Suprapubic skin (tissue), 3 donors: ENCODE measurements around the gene MAPRE2.

ENCODE experiments used
- CTCF ChIP-seq, 2 donors: fragments of 200-600 bp in 1 of 2; fragments of 450-650 bp in 1 of 2; sonication (generic) in 1 of 2; IDR thresholded peaks; one replicate each; pipeline ENCODE4 v1.5.1; 2016 to 2019; ENCODE audit warnings: antibody characterized with exemption in 2 of 2, mild to moderate bottlenecking in 1 of 2, moderate library complexity in 1 of 2
- EP300 ChIP-seq: sonication (generic); formaldehyde crosslinking; IDR thresholded peaks from one replicate; pipeline ENCODE4 v1.6.1; 2017; ENCODE audit warnings: antibody characterized with exemption
- POLR2A ChIP-seq, 2 donors: fragments of 450-650 bp; IDR thresholded peaks; one replicate each; pipeline ENCODE4 v1.6.1; 2017; ENCODE audit warnings: antibody characterized with exemption in 2 of 2, mild to moderate bottlenecking in 2 of 2, moderate library complexity in 2 of 2

- TF ChIP-seq CTCF (IDR thresholded peaks at IDR 0.05) (no peak), POLR2A (IDR thresholded peaks at IDR 0.05) (no peak), EP300 (no peak)
Measured at GRCh38 chr18:35010993-35011392, 30.2 kb upstream of the MAPRE2 start.
